ENCODE data around the gene PSMA7. TPM values are rescaled to one million over a fixed set of nuclear protein-coding genes. Genes with fewer than 3 reads are reported as not detected.

PSMA7 gene
- polyA plus RNA-seq, 1 of the 3 experiments (the other 2 are of a cell fraction), result 801 TPM

DNA sequence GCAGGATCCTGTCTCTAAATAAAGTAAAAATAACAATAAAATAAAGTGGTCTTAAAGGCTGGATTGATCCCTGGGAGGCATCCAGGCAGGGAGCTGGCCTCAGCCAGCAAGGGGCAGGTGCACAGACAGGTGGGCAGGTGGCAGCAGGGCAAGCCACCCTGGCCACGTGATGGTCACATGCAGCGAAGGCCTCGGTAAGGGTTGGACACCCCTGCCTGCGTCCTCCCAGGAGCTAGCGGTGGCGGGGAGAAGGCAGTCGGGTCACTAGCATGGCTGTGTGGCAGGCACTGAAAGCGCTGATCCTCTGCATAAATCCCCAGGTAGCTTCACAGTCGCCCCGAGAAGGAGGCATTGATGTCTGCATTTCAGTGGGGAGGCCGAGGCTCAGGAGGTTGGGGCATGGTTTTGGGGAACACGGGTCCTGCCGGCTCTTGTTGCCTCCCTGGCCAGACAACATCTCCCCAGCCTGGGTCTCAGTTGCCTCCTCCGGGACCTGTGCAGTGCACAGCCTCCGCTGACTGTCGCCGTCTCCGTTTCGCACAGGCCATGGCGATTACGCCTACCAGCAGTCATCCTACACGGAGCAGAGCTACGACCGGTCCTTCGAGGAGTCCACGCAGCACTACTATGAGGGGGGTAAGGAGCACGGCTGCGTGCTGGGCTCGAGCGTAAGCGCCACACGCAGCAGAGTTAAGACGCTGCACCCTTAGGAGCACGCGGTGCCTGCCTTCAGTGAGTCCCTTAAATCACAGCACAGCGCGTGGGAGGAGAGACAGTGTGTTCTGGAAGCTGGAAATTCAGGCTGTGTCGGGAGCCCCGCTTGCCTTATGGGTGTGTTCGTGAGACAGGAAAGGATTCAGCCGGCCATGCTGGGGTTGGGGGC lies 21.9 kb upstream of the PSMA7 start:
- ChIA-PET CTCF (interaction anchor here (0.8 to 1.0 kb wide), 2 partner anchors 8 to 9 kb away, joined by 3 read pairs; no protein-coding TSS in a partner anchor), POLR2A (no interaction called here)
- no peak overlapping the region for H3K4me2 ChIP-seq
- no peak overlapping the region for H3K4me3 ChIP-seq (ENCODE audit: low read depth in 2 of 2, low read length in 1 of 2)
- no peaks in the 10 kb centered on the region for H3K9me2 ChIP-seq
- no peaks in the 10 kb centered on the region for H3F3A ChIP-seq (replicated peaks; ENCODE audit: insufficient read depth)
- H4K20me1 ChIP-seq (ENCODE audit: insufficient read depth), result no peaks in the 10 kb centered on the region
- H3K27me3 ChIP-seq (ENCODE audit: insufficient read depth), result no peaks in the 10 kb centered on the region
- peaks cover 0 to 44% of the 10 kb centered on the region in 2 experiments for H3K36me3 ChIP-seq (replicated peaks in 1 of 2; ENCODE audit: control insufficient read depth in 1 of 2, insufficient read depth in 2 of 2, low read length in 1 of 2)
- H3K79me2 ChIP-seq (ENCODE audit: insufficient read depth), result no peaks in the 10 kb centered on the region
- H3K9ac ChIP-seq, result no peak overlapping the region
- WGBS (ENCODE audit: low lambda C conversion rate), result 97% methylated on average over 36 of the region's 41 CpGs
- H2AFZ ChIP-seq (ENCODE audit: low read depth), result no peak overlapping the region
- DNase-seq, result no peak
- TF ChIP-seq EP300 (IDR thresholded peaks at IDR 0.05; ENCODE audit: borderline replicate concordance in 1 of 2, low read depth in 1 of 2, low read length in 1 of 2) (no peak), POLR2AphosphoS5 (IDR thresholded peaks at IDR 0.05; ENCODE audit: low read depth, low read length) (no peak), MEF2A (IDR thresholded peaks at IDR 0.05; ENCODE audit: borderline replicate concordance, low read depth) (no peak), FOSL2 (IDR thresholded peaks at IDR 0.05; ENCODE audit: borderline replicate concordance, low read depth) (no peak)
- TF ChIP-seq, protein P1, sequence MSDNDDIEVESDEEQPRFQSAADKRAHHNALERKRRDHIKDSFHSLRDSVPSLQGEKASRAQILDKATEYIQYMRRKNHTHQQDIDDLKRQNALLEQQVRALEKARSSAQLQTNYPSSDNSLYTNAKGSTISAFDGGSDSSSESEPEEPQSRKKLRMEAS (IDR thresholded peaks at IDR 0.05; ENCODE audit: low read depth), result no peak
- TF ChIP-seq, protein P2, sequence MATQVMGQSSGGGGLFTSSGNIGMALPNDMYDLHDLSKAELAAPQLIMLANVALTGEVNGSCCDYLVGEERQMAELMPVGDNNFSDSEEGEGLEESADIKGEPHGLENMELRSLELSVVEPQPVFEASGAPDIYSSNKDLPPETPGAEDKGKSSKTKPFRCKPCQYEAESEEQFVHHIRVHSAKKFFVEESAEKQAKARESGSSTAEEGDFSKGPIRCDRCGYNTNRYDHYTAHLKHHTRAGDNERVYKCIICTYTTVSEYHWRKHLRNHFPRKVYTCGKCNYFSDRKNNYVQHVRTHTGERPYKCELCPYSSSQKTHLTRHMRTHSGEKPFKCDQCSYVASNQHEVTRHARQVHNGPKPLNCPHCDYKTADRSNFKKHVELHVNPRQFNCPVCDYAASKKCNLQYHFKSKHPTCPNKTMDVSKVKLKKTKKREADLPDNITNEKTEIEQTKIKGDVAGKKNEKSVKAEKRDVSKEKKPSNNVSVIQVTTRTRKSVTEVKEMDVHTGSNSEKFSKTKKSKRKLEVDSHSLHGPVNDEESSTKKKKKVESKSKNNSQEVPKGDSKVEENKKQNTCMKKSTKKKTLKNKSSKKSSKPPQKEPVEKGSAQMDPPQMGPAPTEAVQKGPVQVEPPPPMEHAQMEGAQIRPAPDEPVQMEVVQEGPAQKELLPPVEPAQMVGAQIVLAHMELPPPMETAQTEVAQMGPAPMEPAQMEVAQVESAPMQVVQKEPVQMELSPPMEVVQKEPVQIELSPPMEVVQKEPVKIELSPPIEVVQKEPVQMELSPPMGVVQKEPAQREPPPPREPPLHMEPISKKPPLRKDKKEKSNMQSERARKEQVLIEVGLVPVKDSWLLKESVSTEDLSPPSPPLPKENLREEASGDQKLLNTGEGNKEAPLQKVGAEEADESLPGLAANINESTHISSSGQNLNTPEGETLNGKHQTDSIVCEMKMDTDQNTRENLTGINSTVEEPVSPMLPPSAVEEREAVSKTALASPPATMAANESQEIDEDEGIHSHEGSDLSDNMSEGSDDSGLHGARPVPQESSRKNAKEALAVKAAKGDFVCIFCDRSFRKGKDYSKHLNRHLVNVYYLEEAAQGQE (IDR thresholded peaks at IDR 0.05; ENCODE audit: low read depth, low read length), result no peak
- TF ChIP-seq, protein P3, sequence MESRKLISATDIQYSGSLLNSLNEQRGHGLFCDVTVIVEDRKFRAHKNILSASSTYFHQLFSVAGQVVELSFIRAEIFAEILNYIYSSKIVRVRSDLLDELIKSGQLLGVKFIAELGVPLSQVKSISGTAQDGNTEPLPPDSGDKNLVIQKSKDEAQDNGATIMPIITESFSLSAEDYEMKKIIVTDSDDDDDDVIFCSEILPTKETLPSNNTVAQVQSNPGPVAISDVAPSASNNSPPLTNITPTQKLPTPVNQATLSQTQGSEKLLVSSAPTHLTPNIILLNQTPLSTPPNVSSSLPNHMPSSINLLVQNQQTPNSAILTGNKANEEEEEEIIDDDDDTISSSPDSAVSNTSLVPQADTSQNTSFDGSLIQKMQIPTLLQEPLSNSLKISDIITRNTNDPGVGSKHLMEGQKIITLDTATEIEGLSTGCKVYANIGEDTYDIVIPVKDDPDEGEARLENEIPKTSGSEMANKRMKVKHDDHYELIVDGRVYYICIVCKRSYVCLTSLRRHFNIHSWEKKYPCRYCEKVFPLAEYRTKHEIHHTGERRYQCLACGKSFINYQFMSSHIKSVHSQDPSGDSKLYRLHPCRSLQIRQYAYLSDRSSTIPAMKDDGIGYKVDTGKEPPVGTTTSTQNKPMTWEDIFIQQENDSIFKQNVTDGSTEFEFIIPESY (IDR thresholded peaks at IDR 0.05; ENCODE audit: borderline replicate concordance, low read depth), result no peak
- H3K4me1 ChIP-seq (ENCODE audit: control insufficient read depth in 1 of 2, insufficient read depth in 2 of 2, low read depth in 1 of 2, low read length in 1 of 2), result no peaks in the 10 kb centered on the region
- H3K9me3 ChIP-seq, result no peaks in the 10 kb centered on the region
- no peak overlapping the region for H3K27ac ChIP-seq (ENCODE audit: low read depth in 2 of 2, low read length in 1 of 2)
